Measurements from ENCODE around the gene CHPF2. TPM values are rescaled to one million over a fixed set of nuclear protein-coding genes. Genes with fewer than 3 reads are reported as not detected.

CHPF2 gene
- total RNA-seq, 4 donors from 2014 or later: 14.2 to 28.3 (median 24.3) TPM

DNA sequence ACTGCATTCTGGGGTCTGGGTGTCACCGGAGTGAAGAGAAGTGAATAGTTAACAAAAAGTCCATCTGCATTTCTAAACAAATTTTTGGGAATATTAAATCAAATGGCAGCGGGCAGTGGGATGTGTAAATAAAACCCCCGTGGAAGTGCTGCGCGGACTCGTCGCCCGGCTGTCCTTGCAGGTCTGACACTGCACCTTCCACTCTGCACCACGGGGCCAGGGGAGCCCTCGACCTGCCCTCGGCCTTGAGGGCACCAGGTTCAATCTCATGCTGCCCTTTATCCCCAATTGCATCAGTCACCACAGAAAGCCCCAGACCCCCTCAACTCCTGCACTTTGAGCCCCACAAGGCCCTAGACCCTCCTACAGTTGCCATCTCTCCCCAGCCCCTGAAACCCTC is 22.6 kb downstream of the CHPF2 start:
- TF ChIP-seq, protein P1, sequence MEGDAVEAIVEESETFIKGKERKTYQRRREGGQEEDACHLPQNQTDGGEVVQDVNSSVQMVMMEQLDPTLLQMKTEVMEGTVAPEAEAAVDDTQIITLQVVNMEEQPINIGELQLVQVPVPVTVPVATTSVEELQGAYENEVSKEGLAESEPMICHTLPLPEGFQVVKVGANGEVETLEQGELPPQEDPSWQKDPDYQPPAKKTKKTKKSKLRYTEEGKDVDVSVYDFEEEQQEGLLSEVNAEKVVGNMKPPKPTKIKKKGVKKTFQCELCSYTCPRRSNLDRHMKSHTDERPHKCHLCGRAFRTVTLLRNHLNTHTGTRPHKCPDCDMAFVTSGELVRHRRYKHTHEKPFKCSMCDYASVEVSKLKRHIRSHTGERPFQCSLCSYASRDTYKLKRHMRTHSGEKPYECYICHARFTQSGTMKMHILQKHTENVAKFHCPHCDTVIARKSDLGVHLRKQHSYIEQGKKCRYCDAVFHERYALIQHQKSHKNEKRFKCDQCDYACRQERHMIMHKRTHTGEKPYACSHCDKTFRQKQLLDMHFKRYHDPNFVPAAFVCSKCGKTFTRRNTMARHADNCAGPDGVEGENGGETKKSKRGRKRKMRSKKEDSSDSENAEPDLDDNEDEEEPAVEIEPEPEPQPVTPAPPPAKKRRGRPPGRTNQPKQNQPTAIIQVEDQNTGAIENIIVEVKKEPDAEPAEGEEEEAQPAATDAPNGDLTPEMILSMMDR (IDR thresholded peaks at IDR 0.05; ENCODE audit: low read depth): no peak

DNA sequence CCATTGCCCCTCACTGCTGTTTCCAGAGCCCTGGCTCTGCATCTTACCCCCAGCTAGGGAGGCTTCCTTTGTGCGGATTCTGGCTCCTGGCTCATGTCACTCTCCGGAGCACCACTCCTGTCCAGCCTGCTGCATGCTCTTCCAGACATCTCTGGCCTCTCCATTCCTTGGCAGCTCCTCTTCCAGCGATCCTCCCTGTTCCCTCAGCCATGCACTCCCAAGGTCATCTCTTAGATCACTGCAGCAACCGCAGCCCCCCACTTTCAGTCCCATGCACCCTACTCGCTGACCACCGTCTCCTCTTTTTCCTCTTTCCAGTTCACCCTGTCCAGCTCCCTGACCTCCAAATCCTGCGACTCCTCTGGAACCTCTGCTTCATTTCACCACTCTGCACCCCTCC is 23.1 kb downstream of the CHPF2 start:
- TF ChIP-seq, protein P1 (IDR thresholded peaks at IDR 0.05; ENCODE audit: low read depth): no peak

DNA sequence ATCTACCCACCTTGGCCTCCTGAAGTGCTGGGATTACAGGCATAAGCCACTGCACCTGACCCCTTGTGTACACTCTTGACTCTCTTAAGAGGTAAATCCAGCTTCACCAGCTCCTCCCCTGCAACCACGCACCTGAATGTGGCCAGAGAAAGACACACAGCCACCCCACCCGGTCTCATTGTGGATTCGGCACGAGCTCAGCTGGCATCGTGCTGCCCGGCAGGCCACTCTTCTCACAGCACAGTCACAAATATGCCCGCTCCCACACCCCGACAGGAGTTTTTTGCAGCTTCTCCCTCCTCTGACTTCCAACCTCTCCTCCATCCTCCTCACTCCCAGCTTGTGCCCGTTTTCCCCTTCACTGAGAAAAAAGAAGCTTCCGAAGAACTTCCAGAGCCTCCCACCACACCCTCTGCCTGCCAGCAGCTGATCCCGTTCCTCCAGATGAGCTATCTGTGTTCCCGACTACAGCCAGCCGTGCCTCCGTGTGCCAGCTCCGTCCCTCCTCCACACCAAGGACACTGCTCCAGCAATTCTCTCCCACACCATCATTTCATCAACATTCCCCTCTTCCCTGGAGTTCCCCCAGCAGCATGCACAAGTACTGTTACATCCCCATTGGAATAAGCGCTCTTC is 24.2 kb downstream of the CHPF2 start:
- TF ChIP-seq, protein P1 (IDR thresholded peaks at IDR 0.05; ENCODE audit: low read depth): no peak

DNA sequence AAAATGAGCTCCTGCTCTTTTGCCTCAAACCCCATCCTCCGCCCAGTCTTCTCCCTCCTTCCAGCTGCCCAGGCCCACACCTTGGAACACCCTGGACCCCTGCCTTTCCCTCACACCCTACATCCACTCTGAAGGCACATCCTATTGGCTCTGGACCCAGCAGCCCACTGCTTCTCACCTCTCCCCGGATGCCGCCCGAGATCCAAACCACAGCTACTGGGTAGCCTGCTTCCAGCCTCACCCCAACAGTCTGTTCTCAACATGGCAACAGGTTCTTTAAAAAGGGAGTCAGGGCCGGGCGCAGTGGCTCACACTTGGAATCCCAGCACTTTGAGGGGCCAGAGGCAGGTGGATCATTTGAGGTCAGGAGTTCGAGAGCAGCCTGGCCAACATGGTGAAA is 25.7 kb downstream of the CHPF2 start:
- TF ChIP-seq, protein P1 (IDR thresholded peaks at IDR 0.05; ENCODE audit: low read depth): no peak

DNA sequence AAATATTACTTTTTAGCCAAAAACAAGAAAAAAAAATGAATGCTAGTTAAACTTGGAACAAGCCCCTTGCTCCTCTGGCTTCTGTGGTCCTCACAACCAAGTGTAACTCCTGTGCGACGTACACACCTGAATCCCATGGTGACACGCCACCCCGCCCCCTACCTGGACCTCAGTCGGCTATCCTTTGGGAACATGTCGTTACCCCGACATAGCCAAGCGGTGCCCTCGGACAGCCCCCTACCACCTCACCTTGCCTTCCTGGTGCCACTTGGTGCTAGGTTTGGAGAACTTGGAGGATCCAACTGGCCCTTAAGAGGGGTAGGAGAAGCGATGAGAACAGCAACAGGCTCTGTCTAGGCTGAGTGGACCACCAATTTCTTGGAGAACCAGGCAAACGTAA is 28.2 kb downstream of the CHPF2 start:
- TF ChIP-seq, protein P1 (IDR thresholded peaks at IDR 0.05; ENCODE audit: low read depth): no peak

DNA sequence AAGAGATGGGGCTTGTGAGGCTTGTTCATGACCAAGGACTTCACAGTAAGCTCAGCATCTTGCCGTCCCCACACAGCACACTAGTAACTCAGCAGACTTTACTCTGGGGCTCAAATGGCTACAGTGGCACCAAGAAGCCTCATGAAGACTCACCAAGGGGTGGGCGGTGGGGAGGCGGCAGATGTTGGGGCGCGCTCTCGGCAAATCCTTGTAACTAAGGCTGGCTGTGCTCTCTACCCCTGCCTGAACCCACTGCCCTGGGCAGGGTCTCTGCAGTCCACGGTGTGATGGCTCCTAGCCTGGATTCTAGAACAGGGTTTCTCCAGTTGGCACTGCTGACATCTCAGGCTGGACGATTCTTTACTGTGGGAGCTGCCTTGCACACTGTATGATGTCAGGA is 28.6 kb downstream of the CHPF2 start:
- TF ChIP-seq, protein P1 (IDR thresholded peaks at IDR 0.05; ENCODE audit: low read depth): no peak

DNA sequence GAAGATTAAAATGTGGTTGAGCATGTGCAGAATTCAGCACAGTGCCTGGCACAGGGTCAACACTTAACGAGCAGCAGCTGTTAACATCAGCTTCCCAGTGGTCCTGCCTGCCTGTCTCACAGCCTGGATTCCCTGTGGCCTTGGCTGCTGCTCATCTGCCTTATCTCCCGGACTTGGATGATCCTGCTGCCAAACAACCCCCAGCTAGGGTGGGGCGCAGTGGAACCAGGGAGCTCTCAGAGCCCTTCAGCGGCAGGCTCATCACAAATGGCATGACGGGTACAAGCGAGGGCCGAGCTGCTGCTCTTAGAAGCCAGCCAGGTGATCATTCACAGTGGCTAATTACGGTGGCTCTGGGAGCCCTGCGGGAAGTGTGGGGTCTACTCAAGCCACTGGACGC is 29.2 kb downstream of the CHPF2 start:
- TF ChIP-seq, protein P1 (IDR thresholded peaks at IDR 0.05; ENCODE audit: low read depth): no peak
